Activated CD4-positive, alpha-beta T cell treated with anti-CD3 and anti-CD28 coated beads, Interleukin-2, amount 50 U/mL, for 4 hours (primary cell): ENCODE data around the gene ANKRD30B.
"Not testable (repeated sequence)": the region's sequence is repeated elsewhere in the genome, so short reads cannot be mapped to it uniquely, and the experiment has no call there.

ENCODE experiments used
- DNase-seq, 2 experiments: peaks; one replicate each; pipeline ENCODE4 v3.0.0-alpha.2; 2020

ANKRD30B gene

DNA sequence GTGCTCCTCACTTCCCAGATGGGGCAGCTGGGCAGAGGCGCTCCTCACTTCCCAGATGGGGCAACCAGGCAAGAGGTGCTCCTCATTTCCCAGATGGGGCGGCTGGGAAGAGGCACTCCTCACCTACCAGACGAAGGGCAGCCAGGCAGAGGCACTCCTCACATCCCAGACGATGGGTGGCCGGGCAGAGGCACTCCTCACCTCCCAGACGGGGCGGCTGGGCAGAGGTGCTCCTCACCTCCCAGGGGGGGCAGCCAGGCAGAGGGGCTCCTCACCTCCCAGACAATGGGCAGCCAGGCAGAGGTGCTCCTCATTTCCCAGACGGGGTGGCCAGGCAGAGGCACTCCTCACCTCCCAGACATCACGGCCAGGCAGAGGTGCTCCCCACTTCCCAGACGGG lies 110.5 kb downstream of the ANKRD30B start:
- DNase-seq, result not testable (repeated sequence)

DNA sequence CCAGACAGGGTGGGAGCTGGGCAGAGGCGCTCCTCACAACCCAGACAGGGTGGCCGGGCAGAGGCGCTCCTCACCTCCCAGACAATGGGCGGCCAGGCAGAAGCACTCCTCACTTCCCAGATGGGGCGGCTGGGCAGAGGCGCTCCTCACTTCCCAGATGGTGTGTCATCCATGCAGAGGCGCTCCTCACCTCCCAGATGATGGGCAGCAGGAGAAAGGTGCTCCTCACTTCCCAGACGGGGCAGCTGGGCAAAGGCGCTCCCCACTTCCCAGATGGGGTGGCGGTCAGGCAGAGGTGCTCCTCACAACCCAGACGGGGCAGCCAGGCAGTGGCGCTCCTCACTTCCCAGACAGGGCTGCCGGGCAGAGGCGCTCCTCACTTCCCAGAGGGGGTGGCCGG lies 112.0 kb downstream of the ANKRD30B start:
- DNase-seq, result not testable (repeated sequence)

DNA sequence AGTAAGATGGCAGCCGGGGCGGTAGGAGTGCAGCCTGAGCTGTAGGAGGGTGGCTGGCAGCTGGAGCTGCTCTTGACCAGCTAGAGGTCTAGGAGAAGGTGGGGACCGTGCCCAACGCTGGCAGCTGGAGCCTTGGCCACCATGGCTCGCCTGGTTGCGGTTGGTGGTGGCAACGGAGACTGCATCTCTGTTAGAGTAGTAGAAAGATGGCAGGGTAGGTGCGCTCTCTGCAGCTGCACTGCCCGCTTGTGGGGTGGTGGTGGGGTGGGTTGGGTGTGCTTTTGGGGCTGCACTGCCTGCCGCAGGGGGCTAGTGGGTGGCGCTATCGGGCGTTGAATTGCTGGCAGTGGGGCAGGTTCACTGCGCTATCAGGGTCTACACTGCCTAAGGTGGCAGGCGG lies 118.5 kb downstream of the ANKRD30B start:
- not testable (repeated sequence) for DNase-seq

DNA sequence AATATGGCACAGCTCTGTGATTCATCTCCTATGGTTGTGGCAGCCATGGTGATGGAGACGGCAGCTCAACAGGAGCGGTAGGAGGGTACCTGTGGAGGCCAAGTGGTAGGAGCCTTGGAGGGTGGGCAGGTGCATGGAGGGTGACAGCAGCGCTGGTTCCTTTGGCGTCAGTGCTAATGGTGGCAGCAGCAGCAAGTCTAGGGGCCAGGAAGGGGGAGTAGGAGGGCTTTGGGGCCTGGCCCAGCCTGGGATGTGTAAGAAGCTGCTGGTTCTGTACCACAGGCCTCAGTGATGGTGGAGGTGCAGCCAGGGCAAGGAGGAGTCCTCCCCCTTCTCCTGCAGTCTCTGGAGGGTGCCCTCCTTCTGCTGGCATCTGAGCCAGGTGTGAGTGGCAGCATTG lies 120.0 kb downstream of the ANKRD30B start:
- not testable (repeated sequence) for DNase-seq

DNA sequence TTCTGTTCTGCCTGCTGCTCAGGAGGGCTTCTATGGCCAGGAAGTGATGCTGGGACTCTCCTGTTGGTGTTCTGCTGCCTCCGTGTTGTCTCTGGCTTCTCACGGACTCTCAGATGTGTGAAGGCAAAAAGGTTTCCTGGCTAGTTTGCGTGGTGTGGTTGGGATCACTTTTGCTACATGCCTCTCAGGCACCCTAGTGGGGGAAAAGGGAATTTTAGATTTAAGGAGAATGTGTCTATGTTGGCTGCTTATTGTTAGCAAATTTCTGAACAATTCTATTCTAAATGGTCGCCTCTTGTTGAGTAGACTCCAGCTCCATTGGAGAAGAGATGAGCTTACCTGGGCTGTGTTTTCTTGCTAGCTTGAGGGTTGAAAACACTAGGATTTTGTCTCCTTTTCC lies 120.9 kb downstream of the ANKRD30B start:
- DNase-seq, result not testable (repeated sequence)

DNA sequence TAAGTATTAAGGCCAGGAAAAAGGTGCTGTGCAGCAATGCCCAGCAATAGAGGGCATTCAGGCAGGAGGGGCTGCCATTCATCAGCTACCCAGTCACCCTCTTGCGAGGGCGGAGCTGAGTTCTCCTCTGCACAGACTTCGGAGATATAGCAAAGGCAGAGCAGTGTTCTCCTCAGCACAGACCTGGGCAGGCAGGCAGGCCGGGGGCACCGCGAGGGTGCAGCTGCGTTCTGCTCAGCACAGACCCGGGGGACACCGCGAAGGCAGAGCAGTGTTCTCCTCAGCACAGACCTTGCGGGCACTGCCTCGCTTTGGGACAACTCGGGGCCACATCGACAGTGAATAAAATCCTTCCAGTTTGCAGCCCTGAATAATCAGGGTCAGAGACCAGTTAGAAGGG lies 130.9 kb downstream of the ANKRD30B start:
- DNase-seq, result not testable (repeated sequence)

DNA sequence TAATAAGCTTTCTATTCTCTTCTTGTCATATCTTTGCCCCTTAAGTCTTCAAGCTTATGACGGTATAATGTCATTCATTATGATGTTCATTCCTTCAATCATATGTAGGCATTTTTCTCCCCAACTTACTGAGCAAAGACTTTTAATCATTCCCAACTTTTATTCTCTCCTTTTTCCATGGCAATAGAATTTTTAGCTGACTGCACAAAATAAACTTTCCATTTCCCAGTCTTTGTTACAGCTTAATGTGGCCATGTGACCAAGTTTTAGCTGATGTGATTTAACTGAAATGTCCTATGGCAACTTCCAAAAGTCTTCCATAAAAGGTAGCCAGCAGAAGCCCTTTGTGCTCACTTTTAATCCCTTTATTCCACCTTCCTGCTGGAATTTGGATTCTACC lies 152.5 kb downstream of the ANKRD30B start:
- DNase-seq, result no peak
